K562 (cell line): ENCODE data around the gene FAM117A. TPM values are rescaled to one million over a fixed set of nuclear protein-coding genes. Genes with fewer than 3 reads are reported as not detected.
A peak's percentile ranks its signal among the peaks of the same experiment; 100 is the strongest.

Experiments
- AFF4 ChIP-seq: sonication (generic); formaldehyde crosslinking; IDR thresholded peaks from 2 replicates; pipeline ENCODE4 v1.8.0; 2023; ENCODE audit warnings: mild to moderate bottlenecking, missing genetic modification reagents
- ATF7 ChIP-seq: fragments of 450-650 bp; IDR thresholded peaks from 2 replicates; pipeline ENCODE4 v1.7.1; 2014; ENCODE audit warnings: mild to moderate bottlenecking, moderate library complexity
- BDP1 ChIP-seq: IDR thresholded peaks from 3 replicates; pipeline ENCODE4 v1.6.1; 2011; ENCODE audit not compliant: insufficient read length, insufficient read depth
- KDM4B ChIP-seq, 2 experiments: fragments of 450-650 bp in 1 of 2; sonication (generic) in 1 of 2; IDR thresholded peaks; 2 replicates each; pipeline ENCODE4 v1.6.1; 2016 to 2017; ENCODE audit warnings: borderline replicate concordance in 2 of 2, antibody characterized with exemption in 1 of 2, low read depth in 1 of 2, mild to moderate bottlenecking in 1 of 2
- MTF1 ChIP-seq: fragments of 250-450 bp; sonication (Bioruptor Pico); IDR thresholded peaks from 2 replicates; pipeline ENCODE4 v1.9.0; 2021; ENCODE audit warnings: moderate library complexity, mild to moderate bottlenecking, inconsistent platforms, borderline replicate concordance
- ZNF12 ChIP-seq: sonication (generic); formaldehyde crosslinking; IDR thresholded peaks from 2 replicates; pipeline ENCODE4 v1.4.0; 2020; ENCODE audit warnings: mild to moderate bottlenecking, missing genetic modification reagents
- ZNF224 ChIP-seq: sonication (generic); formaldehyde crosslinking; IDR thresholded peaks from 2 replicates; pipeline ENCODE4 v1.8.0; 2022; ENCODE audit warnings: mild to moderate bottlenecking, missing genetic modification reagents
- ZNF263 ChIP-seq: sonication (generic); formaldehyde crosslinking; IDR thresholded peaks from 2 replicates; pipeline ENCODE4 v1.8.0; 2022; ENCODE audit warnings: mild to moderate bottlenecking, missing genetic modification reagents, borderline replicate concordance
- polyA plus RNA-seq, 8 experiments: library from polyadenylated mRNA; depleted of rRNA in 4 of 8; stranded (reverse) in 5 of 8; unstranded in 3 of 8; fragments of >200 nt; fragmentation: Nextera tagmentation in 2 of 8; fragmentation: Illumina TruSeq in 1 of 8; extraction: Ambion mirVana in 2 of 8; extraction: Trizol in 1 of 8; gene quantifications; 2 replicates each; pipeline versions ENCODE4 v1.2.1 to v1.2.3, GENCODE V29; 2011 to 2014; ENCODE audit warnings: inconsistent platforms in 1 of 8, missing spikeins in 1 of 8
- total RNA-seq, 7 experiments: library from RNA; depleted of rRNA in 6 of 7; stranded (reverse); fragments of >200 nt in 6 of 7; fragmentation: Illumina TruSeq in 2 of 7; extraction: Trizol in 2 of 7; gene quantifications; 2 replicates each; pipeline versions ENCODE4 v1.2.1 to v1.2.3, GENCODE V29; 2011 to 2021; ENCODE audit warnings: low replicate concordance in 1 of 7
- TF ChIP-seq, protein P1 (sequence below): fragments of 250-450 bp; sonication (Bioruptor Pico); IDR thresholded peaks from 2 replicates; pipeline ENCODE4 v1.8.0; 2021; ENCODE audit warnings: mild to moderate bottlenecking, moderate library complexity
- TF ChIP-seq, protein P2 (sequence below), 2 experiments: fragments of 450-650 bp; IDR thresholded peaks; 2 replicates each; pipeline ENCODE4 v1.6.1; 2016; ENCODE audit warnings: mild to moderate bottlenecking in 2 of 2, borderline replicate concordance in 1 of 2, low read depth in 1 of 2, moderate library complexity in 1 of 2

FAM117A gene
- total and polyA plus RNA-seq, 9 of the 15 experiments (the other 6 are each of a cell fraction or from before 2014, with no cell fraction given), result 3.1 to 79.7 (median 36.6) TPM

DNA sequence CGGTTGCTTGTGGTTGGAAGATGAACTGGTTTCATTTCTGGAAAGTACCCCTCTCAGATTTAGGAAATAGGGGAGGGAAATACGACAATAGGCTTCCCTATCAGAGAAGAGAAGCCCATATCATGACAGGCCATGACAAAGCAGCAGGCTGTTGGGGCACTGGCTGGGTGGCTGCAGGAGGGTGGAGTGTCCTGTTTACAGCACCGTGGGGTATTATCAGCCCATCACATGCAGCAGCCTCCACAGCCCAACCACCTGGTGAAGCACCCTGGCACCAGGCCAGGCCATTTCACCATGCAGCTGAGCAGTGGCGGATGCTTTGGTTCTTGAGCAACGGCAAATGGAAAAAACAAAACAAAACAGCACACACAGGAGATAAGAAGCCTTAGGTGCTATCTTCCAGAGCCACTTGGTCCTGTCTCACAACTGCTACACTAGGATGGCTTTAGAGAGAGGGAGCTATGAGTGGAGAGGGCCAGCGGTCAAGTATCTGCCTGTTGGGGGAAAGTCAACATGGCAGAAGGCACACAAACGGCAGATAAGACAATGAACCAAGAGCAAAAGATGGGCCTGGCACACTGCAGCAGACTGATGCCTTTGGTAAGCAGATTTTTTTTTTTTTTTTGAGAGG lies 24.2 kb downstream of the FAM117A start (continued):
- peak; percentile 82 for TF ChIP-seq AFF4
- peak; percentile 15; the same call in 1 of the 2 replicates for TF ChIP-seq ZNF263 (CRISPR knock-in tag)
- no peak for TF ChIP-seq BDP1
- TF ChIP-seq ZNF224 (CRISPR knock-in tag), result no peak
- 0 out of 2 replicates have a peak, but pooled peaks have one; percentile 31 for TF ChIP-seq ZNF12 (CRISPR knock-in tag)
- peak; percentile 95 for TF ChIP-seq ATF7
- TF ChIP-seq, protein P1, sequence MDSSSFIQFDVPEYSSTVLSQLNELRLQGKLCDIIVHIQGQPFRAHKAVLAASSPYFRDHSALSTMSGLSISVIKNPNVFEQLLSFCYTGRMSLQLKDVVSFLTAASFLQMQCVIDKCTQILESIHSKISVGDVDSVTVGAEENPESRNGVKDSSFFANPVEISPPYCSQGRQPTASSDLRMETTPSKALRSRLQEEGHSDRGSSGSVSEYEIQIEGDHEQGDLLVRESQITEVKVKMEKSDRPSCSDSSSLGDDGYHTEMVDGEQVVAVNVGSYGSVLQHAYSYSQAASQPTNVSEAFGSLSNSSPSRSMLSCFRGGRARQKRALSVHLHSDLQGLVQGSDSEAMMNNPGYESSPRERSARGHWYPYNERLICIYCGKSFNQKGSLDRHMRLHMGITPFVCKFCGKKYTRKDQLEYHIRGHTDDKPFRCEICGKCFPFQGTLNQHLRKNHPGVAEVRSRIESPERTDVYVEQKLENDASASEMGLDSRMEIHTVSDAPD, result peak; percentile 96
- TF ChIP-seq KDM4B (IDR thresholded peaks at IDR 0.05; ENCODE audit: borderline replicate concordance in 2 of 2, low read depth in 1 of 2), result peak in 1 of 2 experiments; percentile 76; a peak in 2 of 4 replicates
- no peak for TF ChIP-seq MTF1 (CRISPR knock-in tag)
- TF ChIP-seq, protein P2, sequence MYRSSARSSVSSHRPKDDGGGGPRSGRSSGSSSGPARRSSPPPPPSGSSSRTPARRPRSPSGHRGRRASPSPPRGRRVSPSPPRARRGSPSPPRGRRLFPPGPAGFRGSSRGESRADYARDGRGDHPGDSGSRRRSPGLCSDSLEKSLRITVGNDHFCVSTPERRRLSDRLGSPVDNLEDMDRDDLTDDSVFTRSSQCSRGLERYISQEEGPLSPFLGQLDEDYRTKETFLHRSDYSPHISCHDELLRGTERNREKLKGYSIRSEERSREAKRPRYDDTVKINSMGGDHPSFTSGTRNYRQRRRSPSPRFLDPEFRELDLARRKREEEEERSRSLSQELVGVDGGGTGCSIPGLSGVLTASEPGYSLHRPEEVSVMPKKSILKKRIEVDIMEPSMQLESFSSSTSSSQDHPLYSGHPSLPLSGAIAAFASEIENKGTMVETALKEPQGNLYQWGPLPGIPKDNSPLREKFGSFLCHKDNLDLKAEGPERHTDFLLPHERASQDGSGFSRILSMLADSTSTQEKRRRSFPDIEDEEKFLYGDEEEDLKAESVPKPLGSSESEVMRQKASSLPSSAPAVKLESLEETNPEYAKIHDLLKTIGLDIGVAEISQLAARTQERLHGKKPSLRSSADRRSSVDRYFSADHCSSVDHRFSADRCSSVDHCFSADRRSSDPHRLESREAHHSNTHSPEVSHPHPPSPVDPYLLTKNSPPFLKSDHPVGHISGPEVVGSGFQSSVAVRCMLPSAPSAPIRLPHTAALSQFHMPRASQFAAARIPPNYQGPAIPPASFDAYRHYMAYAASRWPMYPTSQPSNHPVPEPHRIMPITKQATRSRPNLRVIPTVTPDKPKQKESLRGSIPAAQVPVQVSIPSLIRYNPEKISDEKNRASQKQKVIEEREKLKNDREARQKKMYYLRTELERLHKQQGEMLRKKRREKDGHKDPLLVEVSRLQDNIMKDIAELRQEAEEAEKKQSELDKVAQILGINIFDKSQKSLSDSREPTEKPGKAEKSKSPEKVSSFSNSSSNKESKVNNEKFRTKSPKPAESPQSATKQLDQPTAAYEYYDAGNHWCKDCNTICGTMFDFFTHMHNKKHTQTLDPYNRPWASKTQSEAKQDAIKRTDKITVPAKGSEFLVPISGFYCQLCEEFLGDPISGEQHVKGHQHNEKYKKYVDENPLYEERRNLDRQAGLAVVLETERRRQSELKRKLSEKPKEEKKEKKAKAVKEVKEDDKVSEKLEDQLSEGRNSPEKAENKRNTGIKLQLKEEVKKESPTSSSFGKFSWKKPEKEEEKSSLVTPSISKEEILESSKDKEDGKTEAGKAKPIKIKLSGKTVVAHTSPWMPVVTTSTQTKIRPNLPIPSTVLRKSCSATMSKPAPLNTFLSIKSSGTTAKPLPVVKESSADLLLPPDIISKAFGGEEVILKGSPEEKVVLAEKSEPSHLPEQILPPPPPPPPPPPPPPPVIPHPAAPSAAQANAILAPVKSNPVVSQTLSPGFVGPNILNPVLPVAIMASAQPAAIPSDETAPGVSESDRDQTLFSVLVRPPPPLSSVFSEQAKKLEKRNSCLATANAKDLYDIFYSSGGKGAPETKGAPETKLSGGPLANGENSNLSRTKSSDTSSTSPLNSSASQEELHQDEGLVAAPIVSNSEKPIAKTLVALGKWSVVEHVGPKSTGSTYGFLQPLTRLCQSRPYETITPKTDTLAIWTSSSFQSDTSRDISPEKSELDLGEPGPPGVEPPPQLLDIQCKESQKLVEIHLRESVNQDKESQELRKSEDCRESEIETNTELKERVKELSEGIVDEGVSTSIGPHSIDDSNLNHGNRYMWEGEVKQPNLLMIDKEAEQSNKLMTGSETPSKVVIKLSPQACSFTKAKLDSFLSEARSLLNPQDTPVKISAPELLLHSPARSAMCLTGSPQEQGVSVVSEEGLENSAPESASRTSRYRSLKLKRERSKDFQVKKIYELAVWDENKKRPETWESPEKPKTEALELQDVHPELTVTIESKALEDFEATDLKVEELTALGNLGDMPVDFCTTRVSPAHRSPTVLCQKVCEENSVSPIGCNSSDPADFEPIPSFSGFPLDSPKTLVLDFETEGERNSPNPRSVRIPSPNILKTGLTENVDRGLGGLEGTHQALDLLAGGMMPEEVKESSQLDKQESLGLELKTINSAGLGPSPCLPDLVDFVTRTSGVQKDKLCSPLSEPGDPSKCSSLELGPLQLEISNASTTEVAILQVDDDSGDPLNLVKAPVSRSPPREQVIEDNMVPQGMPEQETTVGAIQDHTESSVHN (IDR thresholded peaks at IDR 0.05; ENCODE audit: borderline replicate concordance in 1 of 2, low read depth in 1 of 2), result peak in 1 of 2 experiments; percentile 98; a peak in 2 of 4 replicates
